Jurkat, Clone E6-1 (cell line): ENCODE data around the gene DPH6. TPM values are rescaled to one million over a fixed set of nuclear protein-coding genes. Genes with fewer than 3 reads are reported as not detected.
"Not testable (repeated sequence)": the region's sequence is repeated elsewhere in the genome, so short reads cannot be mapped to it uniquely, and the experiment has no call there.

ENCODE experiments used
- DNase-seq: peaks from one replicate; pipeline ENCODE4 v3.0.0-alpha.2; 2011; ENCODE audit warnings: low read depth, low spot score
- H3K4me3 ChIP-seq: 2 replicates; pipeline ENCODE4 v1.5.1; 2011; ENCODE audit warnings: mild to moderate bottlenecking, low read length, control low read depth, moderate library complexity
- polyA plus RNA-seq: library from polyadenylated mRNA; unstranded; fragments of >200 nt; gene quantifications from one replicate; pipeline ENCODE4 v1.2.1, GENCODE V29; 2012; ENCODE audit warnings: missing spikeins; ENCODE audit not compliant: insufficient read length, insufficient read depth

DPH6 gene, protein sequence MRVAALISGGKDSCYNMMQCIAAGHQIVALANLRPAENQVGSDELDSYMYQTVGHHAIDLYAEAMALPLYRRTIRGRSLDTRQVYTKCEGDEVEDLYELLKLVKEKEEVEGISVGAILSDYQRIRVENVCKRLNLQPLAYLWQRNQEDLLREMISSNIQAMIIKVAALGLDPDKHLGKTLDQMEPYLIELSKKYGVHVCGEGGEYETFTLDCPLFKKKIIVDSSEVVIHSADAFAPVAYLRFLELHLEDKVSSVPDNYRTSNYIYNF
- polyA plus RNA-seq = 28.9 TPM

DNA sequence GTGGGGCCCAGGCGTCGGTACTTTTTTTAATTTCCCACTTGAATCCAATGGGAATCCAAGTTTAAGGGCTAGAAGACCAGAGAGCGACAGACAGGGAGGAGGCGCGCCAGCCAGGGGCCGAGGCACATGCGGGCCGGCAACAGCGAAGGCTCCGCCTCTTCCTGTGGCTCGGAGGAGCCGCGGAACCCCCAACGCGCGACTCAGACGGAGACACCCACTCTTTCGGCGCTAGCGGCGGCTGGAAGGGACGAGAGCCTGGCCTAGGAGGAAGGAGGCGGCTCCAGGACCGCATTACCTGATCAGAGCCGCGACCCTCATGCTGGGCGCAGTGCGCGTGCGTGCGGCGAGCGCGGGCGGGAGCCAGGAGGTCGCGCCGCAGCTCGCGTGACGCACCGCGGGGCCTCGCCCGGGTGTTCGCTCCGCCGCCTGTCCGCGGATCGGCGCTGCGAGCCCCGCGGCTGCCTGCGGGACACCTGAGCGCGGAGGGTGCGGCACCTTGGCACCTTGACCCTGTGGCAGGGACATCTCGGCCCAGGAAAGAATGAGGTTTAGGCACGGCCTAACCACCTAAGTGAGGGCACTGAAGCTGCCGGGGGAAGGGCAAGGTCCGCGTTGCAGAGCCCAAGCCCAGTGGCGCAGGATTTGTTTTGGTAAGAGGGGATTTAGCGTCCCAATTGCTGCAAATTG lies at the start of gene DPH6:
TSS of gene DPH6 (minus strand) at position 342 of the 687 bp plus-strand sequence. CDS start at position 318, 24 bp downstream.
- peak; percentile 75 for DNase-seq
- H3K4me3 ChIP-seq = peak within 1 kb of the TSS; percentile 68

DNA sequence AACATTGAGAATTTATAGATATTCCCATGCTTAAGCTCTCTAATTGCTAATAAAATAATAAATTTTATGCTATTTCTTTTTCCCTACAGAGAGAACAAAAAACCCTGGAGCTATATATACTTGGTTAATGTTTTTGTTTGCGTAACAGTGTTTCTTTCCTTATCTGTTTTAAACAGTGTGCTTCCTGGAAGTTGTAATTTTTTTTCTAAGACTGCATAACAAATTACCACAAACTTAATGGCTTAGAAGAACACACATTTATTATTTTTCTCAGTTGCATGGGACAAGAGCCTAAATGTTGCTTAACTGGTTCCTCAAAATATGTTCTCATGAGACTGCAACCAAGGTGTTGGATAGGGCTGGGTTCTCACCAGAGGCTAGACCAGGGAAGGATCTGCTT lies 49.7 kb upstream of the DPH6 start:
- no peak for DNase-seq
- no peak overlapping the region for H3K4me3 ChIP-seq

DNA sequence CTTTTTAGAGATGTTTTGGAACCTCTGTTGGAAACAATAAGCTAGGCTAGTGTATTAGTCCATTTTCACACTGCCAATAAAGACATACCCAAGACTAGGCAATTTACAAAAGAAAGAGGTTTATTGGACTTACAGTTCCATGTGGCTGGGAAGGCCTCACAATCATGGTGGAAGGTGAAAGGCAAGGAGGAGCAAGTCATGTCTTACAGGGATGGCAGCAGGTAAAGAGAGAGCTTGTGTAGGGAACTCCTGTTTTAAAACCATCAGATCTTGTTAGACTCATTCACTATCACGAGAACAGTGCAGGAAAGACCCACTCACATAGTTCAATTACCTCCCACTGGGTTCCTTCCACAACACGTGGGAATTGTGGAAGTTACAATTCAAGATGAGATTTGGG lies 46.0 kb upstream of the DPH6 start:
- not testable (repeated sequence) for DNase-seq, H3K4me3 ChIP-seq

DNA sequence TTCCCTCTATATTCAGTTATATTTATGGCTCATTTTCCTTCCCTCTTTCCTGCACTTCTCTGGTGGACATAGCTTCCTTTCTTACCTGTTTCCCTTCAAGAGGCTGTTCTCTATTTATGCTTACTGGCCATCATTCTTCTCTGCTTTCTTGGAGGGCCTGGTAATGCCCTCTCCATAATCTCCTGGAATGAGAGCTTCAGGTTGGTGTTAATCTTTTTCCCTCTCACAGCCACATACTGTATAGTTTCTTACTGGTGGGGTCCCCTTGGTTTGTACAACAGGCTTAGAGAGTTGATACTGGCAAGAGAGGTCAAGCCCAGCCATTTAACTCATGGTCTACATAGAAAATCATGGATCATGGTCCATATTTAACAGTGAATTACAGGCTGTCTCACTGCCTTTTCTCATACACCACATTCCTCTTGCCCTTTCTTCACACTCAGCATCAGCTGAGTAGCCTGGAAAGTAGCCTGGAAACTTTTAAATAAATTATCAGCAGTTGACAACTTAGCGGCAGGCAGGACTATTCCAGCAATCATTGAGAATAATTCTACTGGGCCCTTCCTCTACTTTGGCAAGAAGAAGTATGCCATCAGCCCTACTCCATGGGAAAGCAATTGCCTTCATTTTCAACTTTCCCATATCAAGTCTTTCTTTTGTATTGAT lies 38.0 kb upstream of the DPH6 start:
- no peak for DNase-seq

DNA sequence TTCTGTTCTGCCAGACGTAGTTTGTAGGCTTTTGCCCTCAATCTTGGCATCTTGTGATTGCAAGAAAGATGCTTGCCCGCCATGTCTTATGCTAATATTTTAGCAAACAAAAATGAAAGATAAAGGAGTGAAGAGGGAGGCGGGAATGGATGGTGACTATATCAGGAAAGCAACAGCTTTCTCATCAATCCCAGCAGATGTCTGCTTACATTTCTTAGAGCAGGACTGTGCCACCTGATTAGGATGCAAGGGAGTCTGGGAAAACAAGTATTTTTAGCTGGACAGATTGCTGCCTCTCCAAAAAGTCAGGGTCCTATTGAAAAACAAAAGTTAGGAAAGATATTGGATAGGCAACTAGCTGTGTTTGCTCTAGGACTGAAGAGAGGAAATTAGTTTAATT lies 34.6 kb upstream of the DPH6 start:
- no peak overlapping the region for H3K4me3 ChIP-seq
- no peak for DNase-seq

More for the DNA sequence above, 38.0 kb upstream of the DPH6 start:
- no peak overlapping the region for H3K4me3 ChIP-seq

DNA sequence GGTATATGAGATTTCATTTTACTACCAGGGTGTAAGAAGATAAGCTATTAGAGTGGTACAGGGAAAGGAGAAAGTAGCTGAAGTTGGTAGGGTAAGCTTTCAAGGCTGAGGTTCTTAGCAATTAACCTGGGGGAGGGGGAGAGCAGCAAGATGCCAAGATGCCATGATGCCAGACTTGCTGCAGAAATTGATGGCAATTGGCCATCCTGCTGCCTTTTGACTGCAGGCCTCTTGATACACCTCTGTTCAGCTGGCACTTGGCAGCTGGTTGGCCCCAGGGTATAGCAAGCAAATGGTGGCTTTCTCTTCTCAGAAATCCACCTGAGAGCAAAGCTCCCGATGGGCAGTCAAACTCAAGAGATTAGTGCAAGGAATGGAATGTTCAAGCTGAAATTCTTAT lies 21.4 kb upstream of the DPH6 start:
- no peak for DNase-seq
- no peak overlapping the region for H3K4me3 ChIP-seq

DNA sequence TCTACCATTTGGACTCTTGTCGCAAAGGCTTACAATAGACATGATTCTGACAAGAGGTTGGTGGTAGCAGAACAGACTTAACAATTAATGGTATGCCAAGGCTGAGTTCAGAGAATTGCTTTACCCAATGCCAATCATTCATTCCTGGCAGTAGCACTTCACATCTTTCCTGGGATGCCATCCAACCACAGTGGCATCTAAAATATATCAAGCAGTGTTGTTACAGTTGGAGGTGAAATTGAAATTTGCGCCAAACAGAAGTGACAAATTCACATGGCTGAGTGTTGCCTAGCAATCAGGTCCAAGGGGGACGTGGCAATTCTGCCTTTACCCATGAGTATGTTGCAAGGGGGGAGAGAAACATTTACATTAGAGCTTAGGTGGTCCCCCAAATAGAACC lies 21.0 kb upstream of the DPH6 start:
- no peak for DNase-seq
- H3K4me3 ChIP-seq = no peak overlapping the region

DNA sequence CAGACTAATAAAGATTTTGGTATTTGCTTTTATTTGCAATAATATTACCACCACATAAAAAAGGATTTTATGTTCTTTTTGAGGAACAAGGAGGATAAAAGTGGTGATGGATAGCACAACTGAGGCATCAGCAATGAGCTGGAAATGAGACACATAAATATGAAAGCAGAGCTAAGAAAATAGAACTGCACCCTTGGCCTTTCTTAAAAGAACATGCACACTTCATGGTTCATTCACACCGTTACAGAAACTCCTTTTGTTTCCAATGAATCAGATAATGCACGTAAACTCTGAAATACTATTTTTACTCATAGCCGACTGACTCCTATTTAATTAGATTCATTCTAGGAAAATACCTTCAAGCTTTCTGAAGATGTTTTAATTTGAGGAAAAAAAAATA lies 19.9 kb upstream of the DPH6 start:
- no peak for DNase-seq
- no peak overlapping the region for H3K4me3 ChIP-seq

DNA sequence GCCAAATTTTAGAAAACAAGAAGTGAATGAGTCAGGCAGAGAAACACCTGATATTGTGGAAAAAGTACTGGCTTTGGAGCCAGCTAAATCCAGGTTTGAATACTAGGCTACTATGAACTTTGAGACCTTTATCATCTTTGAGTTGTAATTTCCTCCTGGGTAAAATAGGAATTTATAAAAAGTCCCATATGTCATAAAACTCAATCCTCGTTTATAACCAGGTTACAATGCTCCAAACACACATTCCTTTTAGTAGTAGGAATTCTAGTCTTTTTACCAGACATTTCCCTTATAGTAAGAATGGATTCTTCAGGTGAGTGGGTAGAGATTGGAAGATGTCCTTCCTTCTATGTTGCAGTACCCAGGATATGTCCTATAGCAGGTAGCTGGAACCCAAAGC lies 16.7 kb upstream of the DPH6 start:
- DNase-seq = no peak
- no peak overlapping the region for H3K4me3 ChIP-seq

DNA sequence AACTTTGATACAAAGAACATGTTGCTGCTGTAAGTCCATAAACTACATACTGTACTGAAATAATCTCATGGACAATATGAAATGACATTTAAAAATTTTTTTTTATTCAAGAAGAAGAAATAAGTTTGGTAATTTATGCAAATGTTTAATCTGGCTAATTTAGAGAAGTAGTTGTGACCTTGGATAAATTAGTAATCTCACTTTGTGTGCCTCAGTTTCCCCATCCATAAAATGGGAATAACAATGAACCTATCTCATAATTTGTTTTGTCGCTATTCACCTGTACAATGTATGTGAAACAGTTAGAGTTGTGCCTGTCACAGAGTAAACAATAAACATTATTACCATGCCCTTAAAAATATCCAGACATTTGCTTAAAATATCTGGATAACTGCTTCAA lies 15.3 kb upstream of the DPH6 start:
- DNase-seq = no peak

DNA sequence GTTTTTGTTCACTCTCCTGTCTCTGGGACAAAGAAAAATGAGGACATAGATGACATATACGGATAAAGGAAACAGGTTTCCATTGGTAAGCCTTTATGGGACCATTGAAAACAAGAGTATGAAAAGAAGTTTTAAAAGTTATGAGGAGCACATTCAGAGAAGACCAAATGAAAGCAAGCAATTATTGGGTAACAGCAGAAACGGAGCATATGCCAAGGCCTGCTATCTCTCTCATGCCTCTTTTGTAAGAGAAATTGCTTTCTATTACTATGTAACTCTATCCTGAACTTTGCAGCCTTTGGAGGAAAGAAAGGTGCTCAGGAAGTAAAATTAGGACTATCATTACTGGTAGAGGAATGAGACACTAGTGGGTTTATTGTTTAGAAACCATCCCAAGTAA lies 14.9 kb upstream of the DPH6 start:
- no peak overlapping the region for H3K4me3 ChIP-seq
- no peak for DNase-seq

More for the DNA sequence above, 15.3 kb upstream of the DPH6 start:
- H3K4me3 ChIP-seq = no peak overlapping the region

DNA sequence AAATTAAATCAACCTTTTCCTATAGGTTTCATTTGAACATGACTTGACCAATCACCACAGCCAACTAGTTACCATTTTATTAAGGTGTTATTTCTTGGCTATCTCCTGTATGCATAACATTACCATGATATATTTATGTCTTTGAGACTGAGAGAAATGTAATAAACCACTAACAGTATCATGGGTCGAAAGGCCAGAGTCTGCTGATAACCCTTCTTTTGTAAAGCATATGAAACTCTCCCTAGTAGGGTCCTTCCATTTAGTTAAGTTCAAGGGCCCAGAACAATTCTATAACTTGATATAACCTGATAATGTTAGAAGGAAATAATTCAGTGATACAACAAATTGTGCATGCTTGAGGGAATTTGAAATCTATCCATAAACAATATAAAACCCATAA lies 14.3 kb upstream of the DPH6 start:
- no peak for DNase-seq
- H3K4me3 ChIP-seq = no peak overlapping the region

DNA sequence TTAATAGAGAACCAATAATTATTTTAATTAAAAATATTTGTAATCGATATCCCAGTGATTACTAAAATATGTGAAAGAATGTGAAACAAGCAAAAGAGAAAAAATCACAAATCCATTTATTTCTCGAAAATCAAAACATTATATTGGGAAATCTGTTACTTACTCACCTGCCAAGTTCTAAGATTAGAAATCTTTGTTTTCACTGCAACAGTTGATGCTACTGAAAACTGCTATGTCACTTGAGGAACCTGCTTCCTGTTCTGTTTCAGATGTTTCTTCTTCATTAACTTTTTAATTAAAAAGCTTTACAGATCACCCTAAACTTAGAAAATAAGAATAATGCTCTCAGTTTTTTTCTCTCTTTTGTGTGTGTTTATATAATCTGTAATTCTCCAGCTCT lies 13.7 kb upstream of the DPH6 start:
- no peak overlapping the region for H3K4me3 ChIP-seq
- DNase-seq = no peak

DNA sequence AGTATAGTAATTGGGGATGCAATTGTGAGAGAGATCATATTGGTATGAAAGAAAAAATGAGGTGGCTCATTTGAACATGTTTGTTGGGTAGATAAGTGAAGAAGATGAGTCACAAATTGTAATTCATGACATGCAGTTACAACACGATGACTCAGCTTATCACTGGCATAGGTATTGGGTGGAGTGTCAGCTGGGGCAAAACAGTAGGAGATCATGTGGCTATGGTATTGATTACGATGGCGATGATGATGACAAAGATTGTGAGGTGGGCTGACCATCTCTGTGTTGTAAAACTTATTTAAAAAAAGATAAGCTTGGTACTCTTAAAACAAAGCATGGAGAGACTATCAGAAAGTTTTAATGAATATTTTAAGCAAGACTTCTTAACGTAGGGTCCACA lies 11.6 kb upstream of the DPH6 start:
- DNase-seq = no peak
- H3K4me3 ChIP-seq = no peak overlapping the region

DNA sequence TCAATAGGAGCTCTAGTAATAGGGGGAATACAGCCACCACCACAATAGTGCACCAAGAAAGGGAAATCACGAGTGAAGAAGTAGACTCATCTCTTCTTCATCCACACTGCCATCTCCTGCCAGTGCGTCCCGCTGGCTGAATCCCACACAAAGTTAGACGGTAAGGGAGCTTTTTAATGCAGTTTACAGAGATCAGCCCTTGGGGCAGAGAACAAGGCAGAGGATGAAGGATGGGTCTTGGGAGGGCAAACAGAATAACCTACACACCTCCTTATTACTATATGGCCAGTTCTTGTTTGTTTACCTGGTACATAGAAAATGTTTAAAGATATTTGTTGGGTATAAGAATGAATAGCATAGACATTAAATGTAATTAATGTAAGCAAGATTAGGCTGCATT lies 11.0 kb upstream of the DPH6 start:
- DNase-seq = no peak
- H3K4me3 ChIP-seq = no peak overlapping the region

DNA sequence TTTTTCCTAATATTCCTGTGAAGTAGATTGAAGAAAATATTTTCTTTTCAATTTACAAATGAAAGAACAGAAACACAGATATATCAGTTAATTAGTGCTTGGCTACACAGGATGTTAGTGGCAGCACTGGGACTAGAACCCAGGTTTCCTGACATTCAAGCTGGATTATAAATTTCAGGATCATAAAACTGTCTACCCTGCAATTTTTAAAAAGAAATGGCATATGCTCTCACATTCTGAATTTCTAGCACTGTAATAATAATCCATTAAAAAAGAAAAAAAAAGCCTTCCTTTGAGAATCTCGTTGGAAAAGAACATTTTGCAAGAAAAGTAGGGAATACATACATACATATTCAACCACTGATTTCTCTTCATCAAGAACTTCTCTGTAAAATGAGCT lies 9.3 kb upstream of the DPH6 start:
- H3K4me3 ChIP-seq = no peak overlapping the region
- DNase-seq = no peak

DNA sequence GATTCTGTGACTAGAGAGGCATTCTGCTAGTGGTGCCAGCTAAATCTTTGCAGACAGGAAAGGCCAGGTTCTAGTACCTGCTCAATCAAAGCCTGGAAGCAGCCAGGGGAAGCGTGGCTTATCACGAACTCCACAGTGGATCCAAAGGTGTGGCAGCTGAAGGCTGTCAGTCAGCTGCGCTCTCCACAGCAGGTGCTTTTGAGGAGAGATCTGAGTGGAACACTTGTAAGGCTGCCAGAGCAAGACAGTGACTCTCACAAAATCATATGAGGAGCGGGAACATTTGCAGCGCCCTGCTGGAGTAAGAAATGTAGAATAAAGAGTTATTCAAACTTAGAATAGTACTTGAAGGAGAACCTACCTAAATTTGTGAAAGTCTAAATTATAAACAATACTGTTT lies 5.0 kb upstream of the DPH6 start:
- no peak overlapping the region for H3K4me3 ChIP-seq
- no peak for DNase-seq

DNA sequence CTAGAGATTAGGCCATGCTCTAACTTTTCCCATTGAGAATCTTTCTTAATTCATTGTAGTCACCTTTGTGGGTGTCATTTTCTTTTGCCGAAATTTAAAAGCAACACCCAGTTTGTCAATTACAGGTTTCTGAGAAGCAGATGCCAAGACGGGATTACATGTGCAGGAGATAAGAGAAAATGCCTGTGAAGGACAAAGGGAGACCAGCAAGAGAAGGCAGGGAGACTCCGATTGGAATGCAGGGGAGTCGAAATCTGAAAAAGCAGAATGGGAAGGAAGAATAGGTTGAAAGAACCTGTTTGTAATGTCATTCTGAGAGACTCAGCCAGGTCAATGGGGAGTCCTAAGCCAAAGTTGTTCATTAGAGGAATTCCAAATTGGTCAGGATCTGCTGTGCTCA lies 3.6 kb upstream of the DPH6 start:
- DNase-seq = no peak
- no peak overlapping the region for H3K4me3 ChIP-seq

DNA sequence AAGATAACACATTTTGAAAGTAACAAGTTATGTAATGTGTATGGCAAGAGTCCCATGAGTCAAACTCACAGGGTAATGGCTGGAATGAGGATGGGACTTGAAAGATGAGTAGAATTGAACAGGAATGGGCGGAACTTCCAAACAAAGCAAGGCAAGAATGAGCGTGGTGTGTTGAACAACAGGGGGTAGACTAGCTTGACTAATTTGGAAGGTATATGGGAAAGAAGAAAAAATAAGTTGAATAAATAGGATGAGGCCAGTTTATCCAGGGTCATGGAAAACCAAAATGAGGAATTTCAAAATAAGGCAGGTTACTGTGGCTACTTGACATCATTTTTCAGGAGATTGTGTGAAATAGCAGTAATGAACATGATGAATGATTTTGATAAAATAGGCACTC lies 2.5 kb upstream of the DPH6 start:
- no peak for DNase-seq
- H3K4me3 ChIP-seq = no peak overlapping the region

DNA sequence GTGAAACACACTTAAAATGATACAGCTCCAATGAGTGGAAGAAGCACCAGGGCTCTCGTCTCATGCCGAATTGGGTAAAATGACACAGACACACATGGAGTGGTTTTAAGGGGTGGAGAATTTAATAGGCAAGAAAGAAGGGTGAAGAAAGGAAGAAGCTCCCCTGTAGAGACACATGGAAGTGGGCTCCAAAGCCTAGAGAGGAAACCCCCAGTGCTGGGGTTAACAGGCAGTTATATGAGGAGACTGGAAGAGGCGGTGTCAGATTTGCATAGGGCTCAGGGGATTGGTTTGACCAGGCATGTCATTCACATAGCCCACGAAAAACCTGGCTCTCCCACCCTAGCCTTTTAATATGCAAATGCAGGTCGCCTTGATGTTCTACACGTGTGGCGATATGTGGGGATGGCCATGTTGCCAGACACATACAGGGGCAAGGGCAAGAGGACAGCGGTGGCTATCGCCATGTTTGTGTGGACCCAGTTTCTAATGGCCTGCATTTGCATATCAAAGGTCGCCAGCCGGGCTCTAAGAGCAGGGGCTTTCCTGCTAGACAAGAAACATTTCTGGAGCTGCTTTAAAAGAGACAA lies 1.9 kb upstream of the DPH6 start:
- H3K4me3 ChIP-seq = no peak overlapping the region
- no peak for DNase-seq
